GM23248 (cell line): ENCODE measurements around the gene FLOT1. TPM values are rescaled to one million over a fixed set of nuclear protein-coding genes. Genes with fewer than 3 reads are reported as not detected.
A peak's percentile ranks its signal among the peaks of the same experiment; 100 is the strongest.

Experiments
- DNase-seq: peaks from one replicate; pipeline ENCODE4 v3.0.0-alpha.2; 2015
- H2AFZ ChIP-seq: fragments of 200-600 bp; sonication (generic); 2 replicates; pipeline ENCODE4 v1.6.1; 2016; ENCODE audit warnings: antibody characterized with exemption
- H3F3A ChIP-seq: fragments of 200-600 bp; sonication (generic); 2 replicates; pipeline ENCODE4 v1.6.1; 2016; ENCODE audit warnings: mild to moderate bottlenecking, antibody characterized with exemption, mixed run types; ENCODE audit not compliant: insufficient read depth
- H3K27ac ChIP-seq: fragments of 200-600 bp; sonication (generic); 2 replicates; pipeline ENCODE4 v1.5.1; 2016; ENCODE audit warnings: mild to moderate bottlenecking
- H3K27me3 ChIP-seq: fragments of 200-600 bp; sonication (generic); replicated peaks from 2 replicates; pipeline ENCODE4 v1.6.1; 2016; ENCODE audit warnings: mild to moderate bottlenecking; ENCODE audit not compliant: insufficient read depth
- H3K36me3 ChIP-seq: fragments of 200-600 bp; sonication (generic); 2 replicates; pipeline ENCODE4 v1.6.1; 2016; ENCODE audit warnings: low read depth, mild to moderate bottlenecking
- H3K4me1 ChIP-seq: fragments of 200-600 bp; sonication (generic); 2 replicates; pipeline ENCODE4 v1.6.1; 2016; ENCODE audit warnings: mild to moderate bottlenecking; ENCODE audit not compliant: insufficient read depth
- H3K4me2 ChIP-seq: fragments of 200-600 bp; sonication (generic); one replicate; pipeline ENCODE4 v1.6.1; 2016; ENCODE audit warnings: mild to moderate bottlenecking; ENCODE audit not compliant: unreplicated experiment
- H3K4me3 ChIP-seq: fragments of 200-600 bp; sonication (generic); 2 replicates; pipeline ENCODE4 v1.5.1; 2016; ENCODE audit warnings: mild to moderate bottlenecking
- H3K79me2 ChIP-seq: fragments of 200-600 bp; sonication (generic); 2 replicates; pipeline ENCODE4 v1.6.1; 2016; ENCODE audit warnings: mild to moderate bottlenecking; ENCODE audit not compliant: insufficient read depth
- H3K9ac ChIP-seq: fragments of 200-600 bp; sonication (generic); 2 replicates; pipeline ENCODE4 v1.6.1; 2016; ENCODE audit warnings: mild to moderate bottlenecking
- H3K9me2 ChIP-seq: fragments of 200-600 bp; sonication (generic); 2 replicates; pipeline ENCODE4 v1.6.1; 2016; ENCODE audit warnings: mixed run types, mild to moderate bottlenecking, moderate library complexity; ENCODE audit not compliant: insufficient read depth
- H3K9me3 ChIP-seq: fragments of 200-600 bp; sonication (generic); one replicate; pipeline ENCODE4 v1.6.1; 2017; ENCODE audit warnings: low read depth
- H4K20me1 ChIP-seq: fragments of 200-600 bp; sonication (generic); 2 replicates; pipeline ENCODE4 v1.6.0; 2016; ENCODE audit not compliant: insufficient read depth
- EZH2 ChIP-seq: fragments of 200-600 bp; sonication (generic); IDR thresholded peaks from 2 replicates; pipeline ENCODE4 v1.6.1; 2018; ENCODE audit warnings: antibody characterized with exemption, mild to moderate bottlenecking; ENCODE audit not compliant: insufficient read depth, poor library complexity, severe bottlenecking
- EZH2phosphoT487 ChIP-seq: fragments of 200-600 bp; sonication (generic); IDR thresholded peaks from 2 replicates; pipeline ENCODE4 v1.6.1; 2018; ENCODE audit warnings: antibody characterized with exemption, moderate library complexity, mild to moderate bottlenecking, low read depth; ENCODE audit not compliant: insufficient read depth
- WGBS, 2 experiments: methylation state at CpG; one replicate each; pipeline ENCODE4 v1.1.6; 2015 to 2017; ENCODE audit warnings: low lambda C conversion rate in 2 of 2, low coverage in 1 of 2; ENCODE audit errors: missing lambda C conversion rate in 2 of 2; 5-methylcytosine and 5-hydroxymethylcytosine counted together
- in situ Hi-C: fragments of 300-500 bp; cut with MboI; formaldehyde crosslinking; loops from 2 replicates; pipeline ENCODE4 v1.15.0; 2020
- polyA plus RNA-seq: library from polyadenylated mRNA; unstranded; fragments of >200 nt; fragmentation: Nextera tagmentation; extraction: Ambion mirVana; gene quantifications from 2 replicates; pipeline ENCODE4 v1.2.1, GENCODE V29; 2016
- total RNA-seq: library from RNA; depleted of rRNA; stranded (reverse); fragments of >200 nt; shearing (Covaris generic); gene quantifications from 2 replicates; pipeline ENCODE4 v1.2.3, GENCODE V29; 2014

FLOT1 gene
- total and polyA plus RNA-seq, 2 experiments from 2014 or later = 165 to 171 TPM

DNA sequence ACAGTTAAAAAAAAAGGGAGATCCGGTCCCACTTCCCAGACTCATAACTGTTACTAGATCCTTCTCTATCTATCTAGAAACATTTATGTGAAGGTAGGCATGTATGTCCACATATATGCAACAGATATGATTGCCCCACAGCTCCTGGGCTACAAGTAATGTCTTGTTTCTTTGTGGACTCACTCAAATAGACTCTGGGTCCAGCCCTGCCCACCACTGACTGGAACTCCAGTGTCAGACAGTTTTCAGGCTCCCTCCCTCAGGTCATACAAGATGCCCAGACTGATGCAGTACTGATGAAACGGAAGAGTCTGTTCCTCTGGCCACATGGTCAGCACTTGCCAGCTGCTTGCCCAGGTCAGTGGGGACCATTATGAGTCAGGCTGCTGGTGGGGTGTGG lies 32.6 kb upstream of the FLOT1 start:
- WGBS, 2 experiments = 89 to 97% methylated on average over 2 of the region's 2 CpGs
- H3K79me2 ChIP-seq = no peaks in the 10 kb centered on the region
- no peaks in the 10 kb centered on the region for H3K27me3 ChIP-seq
- no peaks in the 10 kb centered on the region for H3K9me2 ChIP-seq
- in situ Hi-C loops = no loop called here
- DNase-seq = no peak
- no peak overlapping the region for H3K4me2 ChIP-seq
- H3K4me1 ChIP-seq = peaks cover 21% of the 10 kb centered on the region
- H3K4me3 ChIP-seq = no peak overlapping the region
- no peak for TF ChIP-seq EZH2phosphoT487
- TF ChIP-seq EZH2 = no peak
- no peak overlapping the region for H3K9ac ChIP-seq
- H2AFZ ChIP-seq = no peak overlapping the region
- peaks cover 17% of the 10 kb centered on the region for H3F3A ChIP-seq
- H3K36me3 ChIP-seq = no peaks in the 10 kb centered on the region
- no peaks in the 10 kb centered on the region for H4K20me1 ChIP-seq
- no peaks in the 10 kb centered on the region for H3K9me3 ChIP-seq
- H3K27ac ChIP-seq = no peak overlapping the region

DNA sequence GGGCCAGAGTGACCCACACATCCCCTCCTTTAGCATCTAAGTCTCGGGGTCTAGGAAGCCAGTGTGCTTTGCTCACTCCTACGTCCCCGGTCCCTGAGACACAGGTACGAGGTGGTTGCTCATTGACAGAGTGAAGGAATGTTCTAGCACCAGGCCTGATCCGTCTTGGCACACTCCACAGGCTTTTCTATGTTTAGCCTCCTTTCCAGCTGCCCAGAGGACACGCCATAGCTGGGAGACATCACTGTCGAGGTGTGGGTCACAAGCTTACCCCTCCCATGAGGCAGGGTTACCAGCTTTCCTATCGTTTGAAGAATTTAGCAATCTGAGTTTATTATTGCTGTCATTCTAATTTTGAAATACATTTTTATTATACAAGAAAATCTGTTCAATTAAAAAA lies 32.2 kb upstream of the FLOT1 start:
- Histone ChIP-seq H3K79me2 (no peaks in the 10 kb centered on the region), H3K27ac (no peak overlapping the region), H3K36me3 (no peaks in the 10 kb centered on the region), H3K27me3 (no peaks in the 10 kb centered on the region), H2AFZ (no peak overlapping the region), H3K4me2 (no peak overlapping the region), H3K9me2 (no peaks in the 10 kb centered on the region), H3K9ac (no peak overlapping the region), H3K4me3 (no peak overlapping the region), H4K20me1 (no peaks in the 10 kb centered on the region), H3K9me3 (no peaks in the 10 kb centered on the region), H3F3A (peaks cover 17% of the 10 kb centered on the region), H3K4me1 (peaks cover 21% of the 10 kb centered on the region)
- in situ Hi-C loops = no loop called here
- no peak for DNase-seq
- TF ChIP-seq EZH2phosphoT487 (no peak), EZH2 (no peak)
- 91 to 94% methylated on average over 8 of the region's 8 CpGs for WGBS, 2 experiments

DNA sequence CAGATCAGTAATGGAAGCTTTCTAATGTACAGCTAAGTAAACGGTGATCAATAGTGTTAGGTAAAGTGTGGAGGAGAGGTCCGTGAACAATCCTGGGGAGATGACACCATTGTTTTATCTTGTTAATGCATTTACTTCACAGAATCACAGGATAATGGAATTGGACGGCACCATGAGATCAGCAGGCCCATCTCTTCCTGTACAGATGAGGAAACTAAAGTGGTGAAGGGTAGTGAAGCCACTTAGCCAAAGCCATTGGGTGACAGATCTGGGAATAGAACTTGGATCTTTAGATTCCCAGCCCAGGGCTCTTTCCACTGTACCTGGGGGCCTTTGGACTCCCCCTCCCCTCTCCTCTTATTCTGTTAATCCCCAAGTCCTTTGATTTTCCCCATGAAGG lies 28.1 kb upstream of the FLOT1 start:
- TF ChIP-seq EZH2phosphoT487 = no peak
- TF ChIP-seq EZH2 = no peak
- WGBS, 2 experiments = 95 to 100% methylated on average over 3 of the region's 3 CpGs

DNA sequence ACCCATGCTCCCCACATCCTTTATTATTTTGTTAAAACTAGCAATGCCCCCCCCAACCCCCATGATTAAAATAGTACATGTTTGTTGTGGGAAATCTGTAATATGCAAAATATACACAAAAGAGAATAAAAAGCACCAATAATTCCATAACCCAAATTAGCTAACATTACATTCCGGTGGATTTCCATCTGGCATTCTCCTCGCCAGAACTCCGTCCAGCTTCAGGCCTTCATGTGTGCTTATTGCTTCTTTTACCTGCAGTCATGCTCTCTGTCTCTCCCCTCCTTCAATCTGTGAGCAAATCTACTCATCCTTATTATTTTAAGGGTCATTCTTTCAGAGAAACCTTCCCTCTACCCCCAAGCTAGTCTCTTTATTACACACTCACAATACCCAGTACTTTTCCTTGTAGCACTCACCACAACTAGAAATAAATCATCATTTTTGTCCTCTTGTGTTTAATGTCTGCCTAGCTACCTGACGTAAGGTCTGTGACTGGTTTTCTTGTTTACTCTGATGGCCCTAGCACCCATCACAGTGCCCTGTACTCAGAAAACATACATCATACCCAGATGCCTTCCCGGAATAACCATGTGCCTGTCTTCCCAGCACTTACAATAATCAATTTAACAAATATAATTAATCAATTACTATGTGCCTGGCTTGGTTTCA lies 27.5 kb upstream of the FLOT1 start:
- H2AFZ ChIP-seq = peak overlapping the region; percentile 67
- no peaks in the 10 kb centered on the region for H3K79me2 ChIP-seq
- no peaks in the 10 kb centered on the region for H3K27me3 ChIP-seq
- H4K20me1 ChIP-seq = no peaks in the 10 kb centered on the region
- H3K36me3 ChIP-seq = no peaks in the 10 kb centered on the region
- no peaks in the 10 kb centered on the region for H3K9me2 ChIP-seq
- H3K4me1 ChIP-seq = peaks cover 22% of the 10 kb centered on the region
- in situ Hi-C loops = no loop called here
- no peaks in the 10 kb centered on the region for H3K9me3 ChIP-seq
- peak overlapping the region; percentile 20 for H3K4me3 ChIP-seq
- peak overlapping the region; percentile 96 for H3K27ac ChIP-seq
- peak; percentile 64 for DNase-seq
- H3K4me2 ChIP-seq = peak overlapping the region; percentile 58
- 26% methylated on average over 5 of the region's 5 CpGs for WGBS, 2 experiments
- H3F3A ChIP-seq = peaks cover 16% of the 10 kb centered on the region
- H3K9ac ChIP-seq = peak overlapping the region; percentile 74
- no peak for TF ChIP-seq EZH2

More for the DNA sequence above, 28.1 kb upstream of the FLOT1 start:
- Histone ChIP-seq H3K4me1 (peaks cover 22% of the 10 kb centered on the region), H3K9ac (peak overlapping the region; percentile 74), H3F3A (peaks cover 16% of the 10 kb centered on the region), H4K20me1 (no peaks in the 10 kb centered on the region), H2AFZ (peak overlapping the region; percentile 67; the same call in 1 of the 2 replicates), H3K36me3 (no peaks in the 10 kb centered on the region), H3K4me2 (peak overlapping the region; percentile 58), H3K79me2 (no peaks in the 10 kb centered on the region), H3K9me2 (no peaks in the 10 kb centered on the region), H3K27ac (peak overlapping the region; percentile 96), H3K4me3 (no peak overlapping the region), H3K9me3 (no peaks in the 10 kb centered on the region), H3K27me3 (no peaks in the 10 kb centered on the region)
- in situ Hi-C loops = no loop called here
- DNase-seq = no peak
